Measurements from ENCODE around the gene TSPAN9. TPM values are rescaled to one million over a fixed set of nuclear protein-coding genes. Genes with fewer than 3 reads are reported as not detected.

Gene TSPAN9
- total RNA-seq, 1 experiment from 2014 or later, result 35.5 TPM

DNA sequence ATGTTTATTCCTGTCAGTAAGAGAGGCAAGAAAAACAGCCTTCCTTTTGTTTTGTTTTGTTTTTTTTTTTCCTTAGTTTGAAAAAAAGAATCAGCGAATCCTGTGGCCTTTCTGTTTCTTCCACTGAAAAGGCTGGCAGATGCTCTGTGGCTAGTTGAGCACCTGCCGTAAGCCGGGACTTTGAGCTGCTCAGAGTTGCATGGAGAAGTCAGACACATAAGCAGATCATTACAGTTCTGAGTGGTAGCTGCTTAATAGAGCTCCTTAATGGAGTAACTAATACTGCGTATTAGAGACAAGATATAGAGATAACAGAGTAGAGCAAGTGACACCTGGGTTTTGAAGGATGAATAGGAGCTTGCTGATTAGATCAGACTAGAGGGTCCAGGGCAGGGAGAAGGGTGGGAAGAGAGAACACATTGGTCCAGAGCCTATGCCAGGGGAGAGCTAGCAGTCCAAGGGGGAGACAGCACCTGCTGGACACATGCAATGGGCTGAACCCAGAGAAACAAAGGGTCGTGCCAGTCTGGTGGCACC, 129.4 kb downstream of the TSPAN9 start:
- TF ChIP-seq, protein P1, sequence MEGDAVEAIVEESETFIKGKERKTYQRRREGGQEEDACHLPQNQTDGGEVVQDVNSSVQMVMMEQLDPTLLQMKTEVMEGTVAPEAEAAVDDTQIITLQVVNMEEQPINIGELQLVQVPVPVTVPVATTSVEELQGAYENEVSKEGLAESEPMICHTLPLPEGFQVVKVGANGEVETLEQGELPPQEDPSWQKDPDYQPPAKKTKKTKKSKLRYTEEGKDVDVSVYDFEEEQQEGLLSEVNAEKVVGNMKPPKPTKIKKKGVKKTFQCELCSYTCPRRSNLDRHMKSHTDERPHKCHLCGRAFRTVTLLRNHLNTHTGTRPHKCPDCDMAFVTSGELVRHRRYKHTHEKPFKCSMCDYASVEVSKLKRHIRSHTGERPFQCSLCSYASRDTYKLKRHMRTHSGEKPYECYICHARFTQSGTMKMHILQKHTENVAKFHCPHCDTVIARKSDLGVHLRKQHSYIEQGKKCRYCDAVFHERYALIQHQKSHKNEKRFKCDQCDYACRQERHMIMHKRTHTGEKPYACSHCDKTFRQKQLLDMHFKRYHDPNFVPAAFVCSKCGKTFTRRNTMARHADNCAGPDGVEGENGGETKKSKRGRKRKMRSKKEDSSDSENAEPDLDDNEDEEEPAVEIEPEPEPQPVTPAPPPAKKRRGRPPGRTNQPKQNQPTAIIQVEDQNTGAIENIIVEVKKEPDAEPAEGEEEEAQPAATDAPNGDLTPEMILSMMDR (conservative IDR thresholded peaks at IDR 0.05; ENCODE audit: low read depth, low read length), result no peak
- TF ChIP-seq EZH2 (IDR thresholded peaks at IDR 0.05; ENCODE audit: borderline replicate concordance, low read depth, low read length, poor library complexity, severe bottlenecking), result no peak
- no TSS peak for BruUV-seq (replicated peaks)
- DNase-seq (ENCODE audit: low spot score), result no peak
- POLR2A ChIA-PET (ENCODE audit: low non-redundant PET), result no interaction called here
- H3K36me3 ChIP-seq (ENCODE audit: insufficient read depth, low read length, poor library complexity, severe bottlenecking), result no peaks in the 10 kb centered on the region
- CTCF ChIA-PET, result no interaction called here
- no peaks in the 10 kb centered on the region for H3K9me3 ChIP-seq (ENCODE audit: low read depth, low read length, poor library complexity, severe bottlenecking)
- H3K4me3 ChIP-seq (ENCODE audit: low read depth, low read length, poor library complexity, severe bottlenecking), result no peak overlapping the region
- peaks cover 4% of the 10 kb centered on the region for H3K4me1 ChIP-seq (ENCODE audit: insufficient read depth, low read length, poor library complexity, severe bottlenecking)
- no peaks in the 10 kb centered on the region for H3K27me3 ChIP-seq (replicated peaks; ENCODE audit: insufficient read depth, low read depth, low read length, poor library complexity)
- H3K27ac ChIP-seq (ENCODE audit: low read depth, low read length, poor library complexity, severe bottlenecking), result no peak overlapping the region
- intact Hi-C loops (cut with micrococcal nuclease; ENCODE audit: unreplicated experiment), result no loop called here

DNA sequence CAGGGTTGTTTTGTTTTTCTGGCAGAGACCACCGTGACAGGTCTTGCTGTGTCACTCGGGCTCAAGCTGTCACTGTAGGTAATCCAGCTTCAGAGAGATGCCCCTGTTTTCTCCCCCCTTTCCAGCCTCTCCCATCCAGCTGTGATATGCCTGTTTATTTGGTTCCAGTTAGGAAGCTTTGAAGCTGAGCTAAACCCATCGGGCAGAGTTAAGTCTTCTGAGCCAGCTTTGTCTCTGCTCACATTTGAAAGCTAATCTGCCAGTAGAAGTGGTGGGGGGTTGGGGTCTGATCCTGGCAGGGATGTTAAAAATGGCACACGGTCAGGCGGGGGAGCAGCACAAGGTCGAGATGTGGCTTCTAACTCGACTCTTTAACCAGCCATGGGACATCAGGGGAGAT, 130.0 kb downstream of the TSPAN9 start:
- intact Hi-C loops (cut with micrococcal nuclease; ENCODE audit: unreplicated experiment), result no loop called here
- no peak overlapping the region for H3K27ac ChIP-seq (ENCODE audit: low read depth, low read length, poor library complexity, severe bottlenecking)
- no peak for DNase-seq (ENCODE audit: low spot score)
- H3K9me3 ChIP-seq (ENCODE audit: low read depth, low read length, poor library complexity, severe bottlenecking), result no peaks in the 10 kb centered on the region
- no peaks in the 10 kb centered on the region for H3K27me3 ChIP-seq (replicated peaks; ENCODE audit: insufficient read depth, low read depth, low read length, poor library complexity)
- H3K4me1 ChIP-seq (ENCODE audit: insufficient read depth, low read length, poor library complexity, severe bottlenecking), result peaks cover under 1% of the 10 kb centered on the region
- ChIA-PET CTCF (interaction anchor here (0.8 kb wide), 1 partner anchor 68 kb away, joined by 3 read pairs; no protein-coding TSS in a partner anchor), POLR2A (ENCODE audit: low non-redundant PET) (no interaction called here)
- no peaks in the 10 kb centered on the region for H3K36me3 ChIP-seq (ENCODE audit: insufficient read depth, low read length, poor library complexity, severe bottlenecking)
- no TSS peak for BruUV-seq (replicated peaks)
- H3K4me3 ChIP-seq (ENCODE audit: low read depth, low read length, poor library complexity, severe bottlenecking), result no peak overlapping the region
- no peak for TF ChIP-seq EZH2 (IDR thresholded peaks at IDR 0.05; ENCODE audit: borderline replicate concordance, low read depth, low read length, poor library complexity, severe bottlenecking)

DNA sequence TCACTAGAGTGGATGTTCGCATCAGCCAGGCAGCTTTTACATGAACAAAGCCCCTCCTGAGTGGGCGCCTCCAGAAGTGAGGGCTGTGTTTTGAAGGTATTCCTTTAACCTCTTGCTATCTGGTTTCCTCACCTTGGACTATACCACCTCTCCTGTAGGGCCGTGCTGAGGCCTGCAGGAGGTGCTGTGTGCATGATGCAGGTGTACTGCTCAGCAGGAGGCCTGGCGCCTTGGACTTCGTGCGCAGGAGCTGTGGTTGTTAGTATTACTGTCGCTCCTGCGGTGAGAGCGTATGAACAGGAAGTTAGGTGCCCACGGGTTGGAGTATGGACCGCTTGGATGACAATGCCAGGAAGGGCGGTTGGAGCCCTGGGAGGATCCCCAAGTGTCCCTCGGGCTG, 130.7 kb downstream of the TSPAN9 start:
- TF ChIP-seq EZH2 (IDR thresholded peaks at IDR 0.05; ENCODE audit: borderline replicate concordance, low read depth, low read length, poor library complexity, severe bottlenecking), result no peak
- TF ChIP-seq, protein P1 (conservative IDR thresholded peaks at IDR 0.05; ENCODE audit: low read depth, low read length), result peak; percentile 56
- no peaks in the 10 kb centered on the region for H3K4me1 ChIP-seq (ENCODE audit: insufficient read depth, low read length, poor library complexity, severe bottlenecking)
- H3K27ac ChIP-seq (ENCODE audit: low read depth, low read length, poor library complexity, severe bottlenecking), result no peak overlapping the region
- POLR2A ChIA-PET (ENCODE audit: low non-redundant PET), result no interaction called here
- H3K36me3 ChIP-seq (ENCODE audit: insufficient read depth, low read length, poor library complexity, severe bottlenecking), result no peaks in the 10 kb centered on the region
- no peak overlapping the region for H3K4me3 ChIP-seq (ENCODE audit: low read depth, low read length, poor library complexity, severe bottlenecking)
- no peaks in the 10 kb centered on the region for H3K9me3 ChIP-seq (ENCODE audit: low read depth, low read length, poor library complexity, severe bottlenecking)
- CTCF ChIA-PET, result interaction anchor here (0.8 kb wide), 1 partner anchor 68 kb away, joined by 3 read pairs; no protein-coding TSS in a partner anchor
- BruUV-seq (replicated peaks), result no TSS peak
- no peaks in the 10 kb centered on the region for H3K27me3 ChIP-seq (replicated peaks; ENCODE audit: insufficient read depth, low read depth, low read length, poor library complexity)
- intact Hi-C loops (cut with micrococcal nuclease; ENCODE audit: unreplicated experiment), result loop anchor here (2.0 kb wide), 1 partner anchor 67 kb away; no protein-coding TSS in a partner anchor
- no peak for DNase-seq (ENCODE audit: low spot score)

DNA sequence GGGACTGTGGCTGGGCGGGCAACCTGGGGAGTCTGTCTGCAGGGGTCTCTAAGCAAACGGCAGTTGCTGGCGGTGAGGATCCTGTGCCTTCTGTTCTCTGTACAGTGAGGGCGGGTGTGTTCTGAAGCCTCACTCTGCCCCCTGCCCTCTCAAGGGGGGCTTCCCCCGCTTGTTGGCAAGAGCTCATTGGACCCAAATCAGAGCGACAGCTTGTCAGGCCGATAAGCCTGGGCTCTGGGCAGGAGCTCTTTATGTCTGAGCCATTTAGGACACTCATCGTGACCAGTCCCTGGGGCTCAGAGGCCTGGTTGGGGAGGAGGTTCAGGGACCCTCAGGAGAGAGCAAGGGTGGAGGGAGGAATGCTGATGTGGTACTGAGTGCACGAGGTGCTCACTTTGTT, 136.0 kb downstream of the TSPAN9 start:
- no peaks in the 10 kb centered on the region for H3K36me3 ChIP-seq (ENCODE audit: insufficient read depth, low read length, poor library complexity, severe bottlenecking)
- no peaks in the 10 kb centered on the region for H3K9me3 ChIP-seq (ENCODE audit: low read depth, low read length, poor library complexity, severe bottlenecking)
- BruUV-seq (replicated peaks), result no TSS peak
- CTCF ChIA-PET, result no interaction called here
- intact Hi-C loops (cut with micrococcal nuclease; ENCODE audit: unreplicated experiment), result no loop called here
- DNase-seq (ENCODE audit: low spot score), result no peak
- POLR2A ChIA-PET (ENCODE audit: low non-redundant PET), result no interaction called here
- peaks cover 33% of the 10 kb centered on the region for H3K4me1 ChIP-seq (ENCODE audit: insufficient read depth, low read length, poor library complexity, severe bottlenecking)
- no peaks in the 10 kb centered on the region for H3K27me3 ChIP-seq (replicated peaks; ENCODE audit: insufficient read depth, low read depth, low read length, poor library complexity)
- H3K4me3 ChIP-seq (ENCODE audit: low read depth, low read length, poor library complexity, severe bottlenecking), result no peak overlapping the region
- no peak for TF ChIP-seq EZH2 (IDR thresholded peaks at IDR 0.05; ENCODE audit: borderline replicate concordance, low read depth, low read length, poor library complexity, severe bottlenecking)
- TF ChIP-seq, protein P1 (conservative IDR thresholded peaks at IDR 0.05; ENCODE audit: low read depth, low read length), result no peak
- H3K27ac ChIP-seq (ENCODE audit: low read depth, low read length, poor library complexity, severe bottlenecking), result no peak overlapping the region
